NCI-H524 treated with DMSO at 0.1 percent for 48 hours (cell line): ENCODE data around the gene AKAP6.
"Not testable (repeated sequence)": the region's sequence is repeated elsewhere in the genome, so short reads cannot be mapped to it uniquely, and the experiment has no call there.

Source experiments
- DNase-seq: peaks from one replicate; lab custom pipeline; 2025; lab: John Stamatoyannopoulos, UW

AKAP6 gene

DNA sequence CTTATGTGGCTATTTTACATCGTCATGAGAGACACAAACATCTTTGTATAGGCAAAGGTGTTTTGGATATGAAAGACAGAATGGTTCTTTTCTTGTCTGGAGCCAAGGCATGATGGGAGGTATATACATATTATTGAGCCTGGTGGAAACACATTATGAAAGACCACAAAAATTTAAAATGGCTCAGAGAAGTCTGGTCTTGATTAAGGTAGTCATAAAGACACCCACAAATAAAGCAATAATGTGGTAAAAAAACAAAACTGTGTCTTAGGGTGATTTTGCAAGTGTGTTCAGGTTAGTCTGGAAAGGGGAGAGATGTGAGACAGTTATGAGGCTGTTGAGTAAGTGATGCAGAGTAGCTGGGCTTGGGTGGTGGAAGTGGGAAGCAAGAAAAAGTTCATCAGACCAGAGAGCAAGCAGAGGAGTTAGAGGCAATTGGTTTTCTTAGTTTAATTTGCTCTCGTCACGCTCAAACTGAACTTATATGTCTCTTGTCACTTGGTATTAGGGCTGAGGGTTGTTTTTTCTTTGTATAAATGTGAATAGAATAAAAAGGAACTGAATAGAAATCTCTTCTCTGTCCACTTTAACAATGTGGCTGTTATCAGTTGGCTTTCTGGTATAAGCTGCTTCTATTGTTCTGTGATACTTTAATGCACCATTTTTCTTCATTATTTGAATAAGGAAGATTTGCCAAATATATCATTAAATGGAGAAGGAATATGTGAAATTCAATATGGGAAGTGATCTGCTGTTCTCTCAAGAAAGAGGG, 115.0 kb downstream of the AKAP6 start:
- DNase-seq = no peak

- no peak for DNase-seq
These were observed 118.3 kb downstream of the AKAP6 start for GRCh38 chr14:32447371-32447770.

- DNase-seq = no peak
These were observed 120.5 kb downstream of the AKAP6 start for GRCh38 chr14:32449648-32450047.

DNA sequence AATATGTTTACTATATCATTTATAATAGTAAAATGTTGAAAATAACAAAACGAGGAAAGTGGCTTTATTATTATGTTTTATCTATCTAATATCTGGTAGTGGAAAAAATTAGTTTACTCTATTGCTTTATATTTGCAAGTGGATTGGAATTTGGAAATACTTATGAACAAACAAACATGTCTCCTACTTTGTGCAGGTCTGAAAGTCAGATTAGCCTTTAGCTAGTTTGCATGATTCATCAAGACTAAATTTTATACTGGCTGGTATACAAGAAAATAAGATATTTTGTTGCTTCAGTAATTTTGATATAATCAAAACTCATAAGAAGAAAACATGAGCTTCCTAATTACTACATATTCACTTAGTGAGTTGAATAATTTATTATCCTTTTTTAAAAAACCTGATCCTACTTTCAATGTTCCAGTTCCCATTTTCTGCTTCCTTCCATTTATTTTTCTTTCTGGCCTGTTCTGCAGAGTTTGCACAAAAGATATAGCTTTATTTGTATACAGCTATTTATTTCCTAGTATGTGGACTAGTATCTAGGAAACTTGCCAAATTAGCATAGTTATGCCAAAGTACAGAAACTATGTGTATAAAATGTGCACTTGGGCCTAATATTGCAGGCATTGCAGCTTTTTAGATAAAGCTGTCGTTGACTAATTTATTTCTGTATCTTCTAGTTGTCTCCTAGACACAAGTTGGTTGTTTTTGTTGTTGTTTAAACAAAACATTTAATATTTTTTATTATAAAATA, 122.0 kb downstream of the AKAP6 start:
- DNase-seq = no peak

DNA sequence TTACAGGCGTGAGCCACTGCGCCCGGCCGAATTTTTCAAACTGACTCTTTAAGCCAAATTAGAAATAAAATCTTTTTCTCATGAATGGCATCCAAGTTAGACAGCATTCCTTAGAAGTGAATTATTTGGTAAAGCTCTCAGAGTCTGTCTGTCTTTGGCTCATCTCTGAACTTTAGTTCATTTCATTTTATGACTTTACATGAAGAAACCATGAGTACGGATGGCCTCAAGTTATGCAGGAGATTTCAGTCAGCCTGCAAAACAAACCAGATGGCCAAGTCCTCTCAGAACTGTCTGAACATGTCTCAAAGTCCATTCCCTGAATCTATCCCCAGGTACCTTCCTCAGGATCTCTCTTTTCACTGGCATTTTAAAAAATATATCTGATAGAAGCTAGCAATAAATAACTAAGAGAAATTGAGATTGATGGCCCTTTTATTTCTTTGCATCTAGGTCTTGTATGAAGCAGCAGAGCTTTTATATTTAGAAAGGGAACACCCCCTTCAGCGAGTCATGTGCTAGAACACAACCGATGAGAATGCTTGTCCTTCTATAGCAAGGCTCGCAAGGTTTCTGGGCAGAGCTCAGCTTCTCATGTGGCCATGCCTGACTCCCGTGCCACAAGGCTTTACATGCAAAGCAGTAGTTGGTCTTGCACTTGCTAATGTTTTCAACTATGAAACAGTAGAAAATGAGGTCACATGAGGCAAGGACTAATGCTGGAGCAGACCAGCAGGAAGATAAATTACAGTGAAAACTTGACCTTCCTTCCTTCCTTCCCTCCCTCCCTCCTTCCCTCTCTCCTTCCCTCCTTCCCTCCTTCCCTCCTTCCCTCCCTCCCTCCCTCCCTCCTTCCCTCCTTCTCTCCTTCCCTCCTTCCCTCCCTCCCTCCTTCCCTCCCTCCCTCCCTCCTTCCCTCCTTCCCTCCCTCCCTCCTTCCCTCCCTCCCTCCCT, 125.0 kb downstream of the AKAP6 start:
- no peak for DNase-seq

GRCh38 chr14:32457213-32457920, 128.3 kb downstream of the AKAP6 start:
- DNase-seq = no peak

DNA sequence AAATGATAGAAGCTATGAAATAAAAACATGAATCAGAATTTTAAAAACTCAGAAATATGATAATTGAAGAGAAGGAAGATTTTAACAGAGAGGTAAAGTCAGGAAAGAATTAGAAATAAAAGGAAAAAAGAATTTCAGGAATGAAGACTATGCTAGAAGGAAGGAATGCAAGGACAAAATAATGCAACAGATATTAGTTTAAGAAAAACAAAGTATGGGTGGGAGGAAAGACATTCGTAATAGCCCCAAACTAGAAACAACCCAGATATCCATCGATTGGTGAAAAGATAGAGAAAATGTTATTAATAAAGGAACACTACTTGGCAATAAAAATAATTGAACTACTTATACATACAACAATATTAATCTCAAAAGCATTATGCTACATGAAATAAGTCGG, 129.6 kb downstream of the AKAP6 start:
- DNase-seq = no peak

DNA sequence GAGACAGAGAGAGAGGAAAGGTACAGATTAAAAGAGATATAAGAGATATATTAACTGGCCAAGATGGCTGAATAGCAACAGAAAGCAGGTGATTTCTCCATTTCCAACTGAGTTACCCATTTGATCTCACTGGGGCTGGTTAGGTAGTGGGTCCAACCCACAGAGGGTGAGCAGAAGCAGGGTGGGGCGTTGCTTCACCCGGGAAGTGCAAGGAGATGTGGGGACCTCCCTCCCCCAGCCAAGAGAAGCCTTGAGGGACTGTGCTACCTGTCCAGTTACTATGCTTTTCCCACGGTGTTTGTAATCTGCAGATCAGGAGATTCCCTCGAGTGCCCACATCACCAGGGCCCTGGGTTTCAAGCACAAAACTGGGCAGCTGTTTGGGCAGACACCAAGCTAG, 131.2 kb downstream of the AKAP6 start:
- no peak for DNase-seq

DNA sequence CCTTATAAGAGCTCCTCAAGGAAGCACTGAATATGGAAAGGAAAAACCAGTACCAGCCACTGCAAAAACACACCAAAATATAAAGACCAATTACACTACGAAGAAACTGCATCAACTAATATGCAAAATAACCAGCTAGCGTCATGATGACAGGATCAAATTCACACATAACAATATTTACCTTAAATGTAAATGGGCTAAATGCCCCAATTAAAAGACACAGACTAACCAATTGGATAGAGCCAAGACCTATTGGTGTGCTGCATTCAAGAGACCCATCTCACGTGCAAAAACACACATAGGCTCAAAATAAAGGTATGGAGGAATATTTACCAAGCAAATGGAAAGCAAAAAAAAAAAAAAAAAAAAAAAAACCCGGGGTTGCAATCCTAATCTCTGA, 133.5 kb downstream of the AKAP6 start:
- not testable (repeated sequence) for DNase-seq

DNA sequence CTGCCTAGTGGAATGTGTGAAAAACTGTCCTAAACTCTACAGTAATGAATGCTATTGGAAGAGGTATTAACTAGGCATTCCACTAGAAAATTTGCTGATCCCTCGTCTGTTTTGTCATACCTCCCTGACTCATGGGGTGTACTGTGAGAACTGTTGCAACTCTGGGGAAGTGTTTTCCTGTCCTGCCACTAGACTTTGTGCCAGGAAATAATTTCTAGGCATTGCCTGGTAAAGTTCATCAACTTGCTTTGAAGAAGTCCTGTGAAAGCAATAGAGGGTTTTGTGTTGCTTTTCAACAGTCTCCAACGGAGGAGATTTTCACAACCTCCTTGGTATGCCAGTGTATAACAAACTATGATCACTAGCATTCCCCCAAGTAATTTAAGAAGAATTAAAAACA, 139.9 kb downstream of the AKAP6 start:
- DNase-seq = no peak

DNA sequence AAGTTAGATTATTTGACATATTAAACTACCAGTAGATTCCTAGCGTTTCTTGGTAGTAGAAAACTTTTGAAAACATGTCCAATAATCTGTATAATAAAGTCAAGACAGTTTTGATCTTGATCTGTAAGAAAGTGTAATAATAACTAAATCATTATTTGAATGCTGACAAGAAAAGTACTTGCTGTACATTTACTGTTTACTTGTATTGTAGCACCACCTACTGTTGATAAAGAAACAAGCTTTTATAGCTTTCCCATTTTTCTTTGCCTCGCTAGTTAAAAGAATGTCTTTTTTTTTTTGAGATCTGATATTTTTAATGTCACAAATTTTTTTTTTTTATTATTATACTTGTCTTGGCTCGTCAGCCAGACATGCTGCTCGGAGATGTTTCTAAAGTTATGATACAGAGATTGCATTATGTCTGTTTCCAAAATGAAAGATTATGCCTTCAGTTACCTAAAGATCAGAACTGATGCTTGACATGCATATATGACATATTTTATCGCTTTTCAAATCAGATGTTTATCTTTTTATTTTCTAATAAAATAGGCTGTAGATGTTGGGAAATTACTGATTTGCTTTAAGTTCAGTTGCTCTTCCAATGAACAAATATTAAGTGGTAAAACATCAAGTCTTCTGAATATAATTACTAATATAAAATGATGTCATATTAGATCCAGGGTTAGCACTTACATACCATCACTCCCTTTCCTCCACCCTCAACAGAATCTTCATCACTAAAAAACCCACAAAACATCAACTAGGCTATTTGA, 140.5 kb downstream of the AKAP6 start:
- DNase-seq = no peak

GRCh38 chr14:32470161-32470715, 141.1 kb downstream of the AKAP6 start:
- DNase-seq = no peak

- no peak for DNase-seq
These were observed 142.1 kb downstream of the AKAP6 start for GRCh38 chr14:32471181-32471580.

GRCh38 chr14:32472076-32472475, 143.0 kb downstream of the AKAP6 start:
- no peak for DNase-seq

DNA sequence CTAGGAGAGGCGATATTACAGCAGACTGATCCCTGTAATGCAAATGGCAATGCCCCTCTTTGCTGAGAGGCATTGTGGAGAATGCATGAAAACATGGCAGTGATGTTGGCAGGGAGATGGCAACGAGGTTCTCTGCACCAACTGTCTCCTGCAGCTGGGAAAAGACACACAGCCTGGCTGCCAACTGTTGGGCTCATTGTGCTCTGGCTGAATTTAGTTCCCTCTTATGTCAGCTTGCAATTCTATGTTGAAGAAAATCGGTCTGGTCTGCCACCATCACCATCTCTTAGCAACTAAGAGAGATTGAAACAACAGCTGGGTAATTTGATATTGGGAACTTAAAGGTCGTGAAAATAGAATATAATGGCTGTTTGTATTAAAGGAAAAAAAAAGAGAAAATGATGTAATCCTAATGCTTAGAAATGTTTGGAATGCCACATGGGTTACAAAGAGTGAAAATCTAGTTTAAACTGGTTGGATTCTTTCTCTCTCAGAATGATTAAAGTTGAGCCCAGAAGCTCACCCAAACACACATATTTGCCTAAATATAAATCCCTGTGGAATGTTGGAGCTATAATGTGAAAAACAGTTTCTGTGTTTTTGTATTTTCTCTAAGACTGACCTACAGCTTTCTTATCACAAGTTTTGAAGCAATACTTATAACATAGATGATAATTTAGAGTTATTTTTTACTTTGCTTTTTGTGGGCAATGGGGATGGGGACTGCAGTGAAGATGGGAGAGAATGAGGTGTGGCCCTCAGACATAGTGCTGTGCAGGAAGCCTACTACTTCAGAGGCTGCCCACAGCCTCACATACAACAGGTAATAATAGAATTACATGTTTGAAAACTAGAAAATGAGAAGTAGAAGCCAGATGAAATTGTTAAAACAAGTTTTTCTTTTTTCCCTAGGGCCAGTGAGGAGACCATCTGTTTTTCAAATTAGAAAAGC, 143.7 kb downstream of the AKAP6 start:
- DNase-seq = peak; percentile 75

- DNase-seq = no peak
These were observed 144.4 kb downstream of the AKAP6 start for GRCh38 chr14:32473464-32473855.

GRCh38 chr14:32474478-32475195, 145.5 kb downstream of the AKAP6 start:
- DNase-seq = no peak

DNA sequence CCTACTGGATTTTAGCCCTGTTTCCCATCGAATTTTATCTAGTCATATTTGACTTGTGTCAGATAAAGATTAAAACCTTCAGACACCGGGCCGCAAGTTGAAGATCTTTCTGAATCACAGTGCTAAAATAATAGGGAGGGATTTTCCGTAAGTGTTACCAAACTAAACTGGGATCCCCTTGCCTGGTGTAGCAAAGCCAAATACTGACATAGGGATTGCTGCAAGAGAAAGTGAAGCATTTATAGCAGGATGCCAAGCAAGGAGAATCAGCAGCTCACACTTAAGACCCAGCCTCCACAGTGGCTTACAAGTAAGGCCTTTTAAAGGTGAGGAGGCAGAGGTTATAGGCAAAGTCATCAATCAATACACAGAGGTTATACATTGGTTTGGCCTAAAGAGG, 147.4 kb downstream of the AKAP6 start:
- DNase-seq = no peak

DNA sequence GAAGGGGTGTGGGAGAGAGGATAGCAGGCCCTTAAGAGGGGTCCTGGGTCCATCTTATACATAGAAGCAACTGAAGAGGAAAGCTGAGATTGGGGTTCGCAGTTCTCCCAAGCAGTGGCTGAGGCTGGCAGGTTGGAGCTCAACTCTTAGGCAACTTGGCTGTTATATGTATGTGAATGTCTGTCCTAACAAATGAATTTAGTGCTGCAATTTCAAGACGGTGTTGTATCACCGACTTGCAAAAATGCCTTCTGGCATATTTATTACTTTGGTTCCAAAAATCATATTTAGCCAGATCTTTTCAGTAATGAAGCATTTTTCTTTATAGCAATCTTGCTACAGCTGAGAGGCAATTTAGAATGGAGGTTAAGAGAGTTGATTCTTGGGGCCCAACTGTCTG, 148.3 kb downstream of the AKAP6 start:
- DNase-seq = no peak
